Measurements from ENCODE around the gene CPVL.
"Not testable (repeated sequence)": the region's sequence is repeated elsewhere in the genome, so short reads cannot be mapped to it uniquely, and the experiment has no call there.

The CPVL gene

DNA sequence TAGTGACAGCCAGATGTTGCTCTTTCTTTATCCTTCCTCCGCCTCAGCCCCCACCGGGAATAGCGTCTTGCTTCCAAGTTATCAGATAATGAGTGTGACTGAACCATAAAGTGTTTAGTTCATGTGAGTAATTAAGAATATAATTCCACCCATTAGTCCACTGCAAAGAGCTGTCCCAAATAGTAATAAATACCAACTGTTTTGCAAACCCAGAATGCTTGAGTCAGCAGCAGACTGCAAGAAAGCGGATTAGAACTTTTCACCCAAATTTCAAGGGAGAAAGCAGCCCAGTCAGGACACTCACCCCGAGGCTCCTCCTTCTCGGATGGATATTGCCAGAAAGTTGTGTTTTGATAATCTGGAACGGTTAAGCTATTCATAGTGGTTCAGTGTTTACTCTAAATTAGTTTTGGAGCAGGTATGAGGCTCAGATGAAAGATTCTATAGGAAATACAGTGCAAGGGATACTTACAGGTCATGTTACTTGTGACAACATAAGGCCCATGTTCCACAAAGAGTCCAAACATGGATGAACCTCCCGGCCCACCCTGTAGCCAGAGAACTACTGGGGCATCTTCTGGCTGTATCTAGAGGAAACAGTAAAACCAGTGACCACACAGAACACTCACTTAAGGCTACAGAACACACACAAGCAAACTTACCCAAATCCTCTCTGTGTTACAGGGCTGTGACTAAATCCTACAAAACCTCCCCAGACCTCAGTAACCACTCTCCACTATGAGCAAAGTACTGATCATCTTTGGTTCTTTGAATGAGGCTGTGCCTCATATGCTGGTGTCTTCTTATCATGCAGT lies 50.5 kb downstream of the CPVL start:
- no peak overlapping the region for H3K4me3 ChIP-seq (ENCODE audit: low read depth, low read length)
- DNase-seq (ENCODE audit: low read depth): no peak
- TF ChIP-seq, protein P1, sequence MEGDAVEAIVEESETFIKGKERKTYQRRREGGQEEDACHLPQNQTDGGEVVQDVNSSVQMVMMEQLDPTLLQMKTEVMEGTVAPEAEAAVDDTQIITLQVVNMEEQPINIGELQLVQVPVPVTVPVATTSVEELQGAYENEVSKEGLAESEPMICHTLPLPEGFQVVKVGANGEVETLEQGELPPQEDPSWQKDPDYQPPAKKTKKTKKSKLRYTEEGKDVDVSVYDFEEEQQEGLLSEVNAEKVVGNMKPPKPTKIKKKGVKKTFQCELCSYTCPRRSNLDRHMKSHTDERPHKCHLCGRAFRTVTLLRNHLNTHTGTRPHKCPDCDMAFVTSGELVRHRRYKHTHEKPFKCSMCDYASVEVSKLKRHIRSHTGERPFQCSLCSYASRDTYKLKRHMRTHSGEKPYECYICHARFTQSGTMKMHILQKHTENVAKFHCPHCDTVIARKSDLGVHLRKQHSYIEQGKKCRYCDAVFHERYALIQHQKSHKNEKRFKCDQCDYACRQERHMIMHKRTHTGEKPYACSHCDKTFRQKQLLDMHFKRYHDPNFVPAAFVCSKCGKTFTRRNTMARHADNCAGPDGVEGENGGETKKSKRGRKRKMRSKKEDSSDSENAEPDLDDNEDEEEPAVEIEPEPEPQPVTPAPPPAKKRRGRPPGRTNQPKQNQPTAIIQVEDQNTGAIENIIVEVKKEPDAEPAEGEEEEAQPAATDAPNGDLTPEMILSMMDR (conservative IDR thresholded peaks at IDR 0.05; ENCODE audit: low read depth, low read length): no peak

GRCh38 chr7:29093091-29093490 lies 53.2 kb downstream of the CPVL start:
- DNase-seq (ENCODE audit: low read depth); H3K4me3 ChIP-seq (ENCODE audit: low read depth, low read length): not testable (repeated sequence)

DNA sequence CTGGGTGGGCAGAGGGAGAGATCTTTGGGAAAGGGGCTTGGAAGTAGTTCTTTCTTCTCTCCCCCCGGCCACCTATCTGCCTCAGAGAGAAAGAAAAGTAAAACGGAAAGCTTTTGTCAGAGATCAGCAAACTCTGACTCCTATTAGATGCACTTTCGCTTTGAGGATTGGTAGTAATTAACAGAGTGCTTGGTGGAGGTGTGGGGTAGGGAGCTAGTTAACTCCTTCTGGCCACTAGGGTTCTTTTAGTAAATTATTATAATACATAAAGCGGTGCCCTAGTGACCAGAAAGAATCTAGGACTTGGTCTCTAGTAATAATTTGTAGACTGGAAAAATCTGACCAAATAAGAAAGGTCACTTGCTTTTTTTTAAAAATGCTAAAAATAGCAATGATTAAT lies 54.6 kb downstream of the CPVL start:
- peak overlapping the region; percentile 49 for H3K4me3 ChIP-seq (ENCODE audit: low read depth, low read length)
- DNase-seq (ENCODE audit: low read depth): peak; percentile 36
- TF ChIP-seq, protein P1 (conservative IDR thresholded peaks at IDR 0.05; ENCODE audit: low read depth, low read length): peak; percentile 10

- peak overlapping the region; percentile 49 for H3K4me3 ChIP-seq (ENCODE audit: low read depth, low read length)
- TF ChIP-seq, protein P1 (conservative IDR thresholded peaks at IDR 0.05; ENCODE audit: low read depth, low read length): no peak
- DNase-seq (ENCODE audit: low read depth): peak; percentile 32
These were observed 55.3 kb downstream of the CPVL start for GRCh38 chr7:29090836-29091601.

- DNase-seq (ENCODE audit: low read depth): no peak
- no peak overlapping the region for H3K4me3 ChIP-seq (ENCODE audit: low read depth, low read length)
- TF ChIP-seq, protein P1 (conservative IDR thresholded peaks at IDR 0.05; ENCODE audit: low read depth, low read length): no peak
These were observed 56.1 kb downstream of the CPVL start for GRCh38 chr7:29090151-29090805.

GRCh38 chr7:29087840-29088170 lies 58.5 kb downstream of the CPVL start:
- no peak overlapping the region for H3K4me3 ChIP-seq (ENCODE audit: low read depth, low read length)
- DNase-seq (ENCODE audit: low read depth): no peak
- TF ChIP-seq, protein P1 (conservative IDR thresholded peaks at IDR 0.05; ENCODE audit: low read depth, low read length): no peak

GRCh38 chr7:29086545-29086944 lies 59.8 kb downstream of the CPVL start:
- TF ChIP-seq, protein P1 (conservative IDR thresholded peaks at IDR 0.05; ENCODE audit: low read depth, low read length): no peak
- DNase-seq (ENCODE audit: low read depth): no peak
- H3K4me3 ChIP-seq (ENCODE audit: low read depth, low read length): no peak overlapping the region
